NCI-H345 treated with DMSO at 0.1 percent for 48 hours (cell line): Measurements from ENCODE around the gene TXNIP.

Experiments
- DNase-seq: peaks from one replicate; lab custom pipeline; 2025; ENCODE audit not compliant: unreplicated experiment; lab: John Stamatoyannopoulos, UW

Gene TXNIP

GRCh38 chr1:145964328-145965118, 31.9 kb downstream of the TXNIP start, which contains the start of the genes ANKRD34A and POLR3GL:
Gene ANKRD34A, minus strand, starts transcription at chr1:145964575. Its CDS starts 2,816 bp downstream, at chr1:145961759.
Gene POLR3GL, plus strand, starts transcription at chr1:145964690. Its CDS starts 10,176 bp downstream, at chr1:145974866.
- peak; percentile 99 for DNase-seq

GRCh38 chr1:145963265-145964019, 32.9 kb downstream of the TXNIP start:
- DNase-seq: peak; percentile 63

GRCh38 chr1:145962157-145963102, 33.9 kb downstream of the TXNIP start:
- DNase-seq: peak; percentile 52

- DNase-seq: no peak
Observed at GRCh38 chr1:145961425-145962156, 34.8 kb downstream of the TXNIP start.

- DNase-seq: no peak
Observed at GRCh38 chr1:145961109-145961424, 35.3 kb downstream of the TXNIP start.

GRCh38 chr1:145960468-145961108, 35.8 kb downstream of the TXNIP start:
- DNase-seq: peak; percentile 88

- DNase-seq: no peak
Observed at GRCh38 chr1:145959957-145960467, 36.4 kb downstream of the TXNIP start.

- DNase-seq: no peak
Observed at GRCh38 chr1:145959333-145959732, 37.0 kb downstream of the TXNIP start.

GRCh38 chr1:145958734-145959133, 37.6 kb downstream of the TXNIP start:
- DNase-seq: no peak

- DNase-seq: peak; percentile 100
Observed at GRCh38 chr1:145957443-145958319, 38.7 kb downstream of the TXNIP start, which contains the start of gene LIX1L. Gene LIX1L, minus strand, starts transcription at chr1:145958017. Its CDS starts 90 bp downstream, at chr1:145957927.

GRCh38 chr1:145956781-145957442, 39.5 kb downstream of the TXNIP start:
- DNase-seq: no peak

GRCh38 chr1:145956361-145956760, 40.0 kb downstream of the TXNIP start:
- DNase-seq: no peak

GRCh38 chr1:145955436-145955835, 40.9 kb downstream of the TXNIP start:
- no peak for DNase-seq

- DNase-seq: no peak
Observed at GRCh38 chr1:145953861-145954260, 42.5 kb downstream of the TXNIP start.

- DNase-seq: no peak
Observed at GRCh38 chr1:145952903-145953302, 43.5 kb downstream of the TXNIP start.

- DNase-seq: no peak
Observed at GRCh38 chr1:145951526-145951925, 44.9 kb downstream of the TXNIP start.

- no peak for DNase-seq
Observed at GRCh38 chr1:145949219-145949618, 47.2 kb downstream of the TXNIP start.

GRCh38 chr1:145947551-145947950, 48.8 kb downstream of the TXNIP start:
- DNase-seq: no peak
